Panc1 (cell line): ENCODE results near the gene USO1.

Source experiments
- TCF7L2 ChIP-seq: IDR thresholded peaks from 2 replicates; pipeline ENCODE4 v1.6.1; 2011; ENCODE audit warnings: mild to moderate bottlenecking, low read depth, low read length, inconsistent platforms
- TF ChIP-seq, protein P1 (sequence below): fragments of 450-650 bp; IDR thresholded peaks from 2 replicates; pipeline ENCODE4 v1.5.1; 2017; ENCODE audit warnings: mild to moderate bottlenecking
- TF ChIP-seq, protein P2 (sequence below), 2 experiments: IDR thresholded peaks; 2 replicates each; pipeline ENCODE4 v1.6.1; 2011 to 2012; ENCODE audit warnings: low read depth in 2 of 2, control low read depth in 1 of 2, low read length in 1 of 2, mild to moderate bottlenecking in 1 of 2, moderate library complexity in 1 of 2; ENCODE audit not compliant: insufficient read depth in 1 of 2

DNA sequence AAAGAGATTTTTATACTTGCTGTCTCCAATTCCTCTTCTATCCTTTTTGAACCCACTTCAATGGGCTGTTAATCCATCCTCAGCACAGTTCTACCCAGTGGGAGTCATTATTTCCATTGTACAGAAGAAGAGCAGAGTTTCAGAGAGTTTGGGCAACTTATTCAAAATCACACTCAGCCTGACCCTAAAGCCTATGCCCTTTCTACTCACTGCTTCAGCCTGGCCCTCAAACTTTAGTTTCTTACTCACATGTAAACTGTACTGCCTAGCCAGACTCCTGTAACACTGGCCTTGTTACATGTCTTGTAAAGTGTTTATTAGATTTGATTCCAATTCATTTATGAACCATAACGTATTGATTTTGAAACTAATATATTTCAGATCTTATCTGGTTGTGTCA, 25.1 kb upstream of the USO1 start:
- TF ChIP-seq, protein P1, sequence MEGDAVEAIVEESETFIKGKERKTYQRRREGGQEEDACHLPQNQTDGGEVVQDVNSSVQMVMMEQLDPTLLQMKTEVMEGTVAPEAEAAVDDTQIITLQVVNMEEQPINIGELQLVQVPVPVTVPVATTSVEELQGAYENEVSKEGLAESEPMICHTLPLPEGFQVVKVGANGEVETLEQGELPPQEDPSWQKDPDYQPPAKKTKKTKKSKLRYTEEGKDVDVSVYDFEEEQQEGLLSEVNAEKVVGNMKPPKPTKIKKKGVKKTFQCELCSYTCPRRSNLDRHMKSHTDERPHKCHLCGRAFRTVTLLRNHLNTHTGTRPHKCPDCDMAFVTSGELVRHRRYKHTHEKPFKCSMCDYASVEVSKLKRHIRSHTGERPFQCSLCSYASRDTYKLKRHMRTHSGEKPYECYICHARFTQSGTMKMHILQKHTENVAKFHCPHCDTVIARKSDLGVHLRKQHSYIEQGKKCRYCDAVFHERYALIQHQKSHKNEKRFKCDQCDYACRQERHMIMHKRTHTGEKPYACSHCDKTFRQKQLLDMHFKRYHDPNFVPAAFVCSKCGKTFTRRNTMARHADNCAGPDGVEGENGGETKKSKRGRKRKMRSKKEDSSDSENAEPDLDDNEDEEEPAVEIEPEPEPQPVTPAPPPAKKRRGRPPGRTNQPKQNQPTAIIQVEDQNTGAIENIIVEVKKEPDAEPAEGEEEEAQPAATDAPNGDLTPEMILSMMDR: no peak
- TF ChIP-seq TCF7L2: no peak
- TF ChIP-seq, protein P2, sequence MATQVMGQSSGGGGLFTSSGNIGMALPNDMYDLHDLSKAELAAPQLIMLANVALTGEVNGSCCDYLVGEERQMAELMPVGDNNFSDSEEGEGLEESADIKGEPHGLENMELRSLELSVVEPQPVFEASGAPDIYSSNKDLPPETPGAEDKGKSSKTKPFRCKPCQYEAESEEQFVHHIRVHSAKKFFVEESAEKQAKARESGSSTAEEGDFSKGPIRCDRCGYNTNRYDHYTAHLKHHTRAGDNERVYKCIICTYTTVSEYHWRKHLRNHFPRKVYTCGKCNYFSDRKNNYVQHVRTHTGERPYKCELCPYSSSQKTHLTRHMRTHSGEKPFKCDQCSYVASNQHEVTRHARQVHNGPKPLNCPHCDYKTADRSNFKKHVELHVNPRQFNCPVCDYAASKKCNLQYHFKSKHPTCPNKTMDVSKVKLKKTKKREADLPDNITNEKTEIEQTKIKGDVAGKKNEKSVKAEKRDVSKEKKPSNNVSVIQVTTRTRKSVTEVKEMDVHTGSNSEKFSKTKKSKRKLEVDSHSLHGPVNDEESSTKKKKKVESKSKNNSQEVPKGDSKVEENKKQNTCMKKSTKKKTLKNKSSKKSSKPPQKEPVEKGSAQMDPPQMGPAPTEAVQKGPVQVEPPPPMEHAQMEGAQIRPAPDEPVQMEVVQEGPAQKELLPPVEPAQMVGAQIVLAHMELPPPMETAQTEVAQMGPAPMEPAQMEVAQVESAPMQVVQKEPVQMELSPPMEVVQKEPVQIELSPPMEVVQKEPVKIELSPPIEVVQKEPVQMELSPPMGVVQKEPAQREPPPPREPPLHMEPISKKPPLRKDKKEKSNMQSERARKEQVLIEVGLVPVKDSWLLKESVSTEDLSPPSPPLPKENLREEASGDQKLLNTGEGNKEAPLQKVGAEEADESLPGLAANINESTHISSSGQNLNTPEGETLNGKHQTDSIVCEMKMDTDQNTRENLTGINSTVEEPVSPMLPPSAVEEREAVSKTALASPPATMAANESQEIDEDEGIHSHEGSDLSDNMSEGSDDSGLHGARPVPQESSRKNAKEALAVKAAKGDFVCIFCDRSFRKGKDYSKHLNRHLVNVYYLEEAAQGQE (IDR thresholded peaks at IDR 0.05; ENCODE audit: insufficient read depth in 1 of 2, low read depth in 2 of 2, low read length in 1 of 2): no peak
